Measurements from ENCODE around the gene UTP14C. TPM values are rescaled to one million over a fixed set of nuclear protein-coding genes. Genes with fewer than 3 reads are reported as not detected.
"Not testable (repeated sequence)": the region's sequence is repeated elsewhere in the genome, so short reads cannot be mapped to it uniquely, and the experiment has no call there.

UTP14C gene
- total RNA-seq (2014; rRNA removed; shearing (Covaris generic)): 7.0 and 7.1 TPM in 2 replicates

- no peak for DNase-seq (ENCODE audit: low read depth)
Observed at GRCh38 chr13:52024481-52024880, at the start of gene UTP14C. Gene UTP14C (plus strand): TSS chr13:52024691. CDS start chr13:52028805, 4,114 bp downstream.

GRCh38 chr13:51976423-51976822 is 48.1 kb upstream of the UTP14C start:
- no peak for DNase-seq (ENCODE audit: low read depth)

- no peak for DNase-seq (ENCODE audit: low read depth)
Observed at GRCh38 chr13:51976890-51977289, 47.6 kb upstream of the UTP14C start.

- no peak for DNase-seq (ENCODE audit: low read depth)
Observed at GRCh38 chr13:51977625-51978024, 46.9 kb upstream of the UTP14C start.

GRCh38 chr13:51978796-51979556 is 45.5 kb upstream of the UTP14C start:
- DNase-seq (ENCODE audit: low read depth): no peak

- no peak for DNase-seq (ENCODE audit: low read depth)
Observed at GRCh38 chr13:51980908-51981307, 43.6 kb upstream of the UTP14C start.

- no peak for DNase-seq (ENCODE audit: low read depth)
Observed at GRCh38 chr13:51981355-51981754, 43.1 kb upstream of the UTP14C start.

- DNase-seq (ENCODE audit: low read depth): not testable (repeated sequence)
Observed at GRCh38 chr13:51983292-51983691, 41.2 kb upstream of the UTP14C start.

GRCh38 chr13:51984904-51985303 is 39.6 kb upstream of the UTP14C start:
- not testable (repeated sequence) for DNase-seq (ENCODE audit: low read depth)

GRCh38 chr13:51988988-51989618 is 35.4 kb upstream of the UTP14C start:
- no peak for DNase-seq (ENCODE audit: low read depth)

GRCh38 chr13:51993713-51994112 is 30.8 kb upstream of the UTP14C start:
- no peak for DNase-seq (ENCODE audit: low read depth)

GRCh38 chr13:51995677-51996551 is 28.6 kb upstream of the UTP14C start:
- no peak for DNase-seq (ENCODE audit: low read depth)

- no peak for DNase-seq (ENCODE audit: low read depth)
Observed at GRCh38 chr13:51996641-51997040, 27.9 kb upstream of the UTP14C start.

- no peak for DNase-seq (ENCODE audit: low read depth)
Observed at GRCh38 chr13:51997186-51997585, 27.3 kb upstream of the UTP14C start.

GRCh38 chr13:51997641-51998330 is 26.7 kb upstream of the UTP14C start:
- no peak for DNase-seq (ENCODE audit: low read depth)

- no peak for DNase-seq (ENCODE audit: low read depth)
Observed at GRCh38 chr13:51998723-51999509, 25.6 kb upstream of the UTP14C start.

GRCh38 chr13:51999510-51999911 is 25.0 kb upstream of the UTP14C start:
- no peak for DNase-seq (ENCODE audit: low read depth)

GRCh38 chr13:51999921-52000320 is 24.6 kb upstream of the UTP14C start:
- DNase-seq (ENCODE audit: low read depth): no peak

- peak; percentile 40 for DNase-seq (ENCODE audit: low read depth)
Observed at GRCh38 chr13:52001120-52001731, 23.3 kb upstream of the UTP14C start.

- no peak for DNase-seq (ENCODE audit: low read depth)
Observed at GRCh38 chr13:52002361-52002760, 22.1 kb upstream of the UTP14C start.
